Psoas muscle (tissue), 8 donors: ENCODE measurements around the gene PRLR. TPM values are rescaled to one million over a fixed set of nuclear protein-coding genes. Genes with fewer than 3 reads are reported as not detected.

Source experiments
- ATAC-seq, 4 donors: fragments of 200-7000 bp; cut with Tn5 transposase; one replicate each; pipeline ENCODE4 v1.9.1; 2020; ENCODE audit warnings: moderate library complexity in 3 of 4, mild to moderate bottlenecking in 2 of 4
- DNase-seq, 2 donors: peaks; one replicate each; pipeline ENCODE4 v3.0.0-alpha.2; 2020
- H3K27ac ChIP-seq: fragments of 200-600 bp; one replicate; pipeline ENCODE4 v1.8.0; 2022
- H3K27me3 ChIP-seq, 3 donors: fragments of 200-600 bp in 1 of 3; one replicate each; pipeline versions ENCODE4 v1.6.1 to v1.8.0; 2013 to 2022; ENCODE audit warnings: low read length in 2 of 3, mild to moderate bottlenecking in 2 of 3, moderate library complexity in 1 of 3; ENCODE audit not compliant: insufficient read depth in 3 of 3
- H3K36me3 ChIP-seq, 2 donors: fragments of 200-600 bp in 1 of 2; one replicate each; pipeline versions ENCODE4 v1.6.1 to v1.8.0; 2013 to 2022; ENCODE audit warnings: low read depth in 1 of 2, mild to moderate bottlenecking in 1 of 2, moderate library complexity in 1 of 2; ENCODE audit not compliant: insufficient read depth in 1 of 2
- H3K4me1 ChIP-seq: fragments of 200-600 bp; one replicate; pipeline ENCODE4 v1.8.0; 2022
- H3K4me3 ChIP-seq: fragments of 200-600 bp; one replicate; pipeline ENCODE4 v1.8.0; 2022; ENCODE audit warnings: mild to moderate bottlenecking
- H3K9me3 ChIP-seq: fragments of 200-600 bp; one replicate; pipeline ENCODE4 v1.8.0; 2022
- WGBS, 3 donors: extraction: QIAGEN DNeasy Blood & Tissue Kit; methylation state at CpG; one replicate each; pipeline versions ENCODE4 v1.1.6 to v1.1.7; 2013; 5-methylcytosine and 5-hydroxymethylcytosine counted together
- intact Hi-C, 2 donors: fragments of 100-400 bp; cut with DNase I; formaldehyde crosslinking; loops; one replicate each; pipeline versions ENCODE4 v1.11.0 to v1.14.2; 2022
- polyA plus RNA-seq, 3 donors: library from polyadenylated mRNA; stranded (reverse); fragments of 200-250 nt; gene quantifications; one replicate each; pipeline ENCODE4 v1.2.3, GENCODE V29; 2013
- total RNA-seq, 4 donors: library from RNA; stranded (reverse); fragmentation: NEBNext Ultra II Directional in 2 of 4; extraction: Animal tissue kit (Norgen Biotek cat#: 25700) in 2 of 4; gene quantifications; one replicate each; pipeline versions ENCODE4 v1.2.1 to v1.2.4, GENCODE V29; 2021 to 2023
- TF ChIP-seq, protein P1 (sequence below): fragments of 200-600 bp; IDR thresholded peaks from one replicate; pipeline ENCODE4 v1.8.0; 2022; ENCODE audit warnings: antibody characterized with exemption
- donor health status: healthy with polysubstance abuse.
- donor health status: DM: no; HTN: no; CAD: no; lungs with moderate emphysema.
- donor health status: Bipolar disorder and iron deficiency.
- donor health status: healthy.
- donor health status: DM: yes; HTN: yes; CAD: no.
- donor health status: DM: no; HTN: no; CAD: no.
- donor health status: DM: no; HTN: no; CAD: no.
- donor health status: DM: yes; HTN: yes; CAD: no.

The PRLR gene
- total and polyA plus RNA-seq, 7 donors: 0.03 to 0.32 (median 0.09) TPM

DNA sequence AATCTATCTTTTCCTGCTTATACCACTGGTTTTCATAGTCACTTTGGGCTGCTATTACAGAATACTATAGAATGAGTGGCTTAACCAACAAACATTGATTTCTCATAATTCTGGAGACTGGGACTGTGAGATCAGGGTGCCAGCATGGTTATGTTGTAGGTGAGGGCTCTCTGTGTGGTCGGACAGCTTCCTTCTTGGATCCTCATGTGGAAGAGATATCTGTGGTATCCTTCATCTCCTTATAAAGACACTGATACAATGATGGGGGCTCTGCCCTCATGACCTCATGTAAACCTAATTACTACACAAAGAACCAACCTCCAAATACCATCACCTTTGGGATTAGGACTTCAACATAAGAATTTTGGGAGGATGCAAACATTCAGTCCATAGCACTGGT is 13.9 kb upstream of the PRLR start:
- DNase-seq: no peak
- 84 to 87% (median 87%) methylated on average over 1 of the region's 1 CpG for WGBS, 3 donors
- intact Hi-C loops: no loop called here
- no peak for ATAC-seq
- TF ChIP-seq, protein P1, sequence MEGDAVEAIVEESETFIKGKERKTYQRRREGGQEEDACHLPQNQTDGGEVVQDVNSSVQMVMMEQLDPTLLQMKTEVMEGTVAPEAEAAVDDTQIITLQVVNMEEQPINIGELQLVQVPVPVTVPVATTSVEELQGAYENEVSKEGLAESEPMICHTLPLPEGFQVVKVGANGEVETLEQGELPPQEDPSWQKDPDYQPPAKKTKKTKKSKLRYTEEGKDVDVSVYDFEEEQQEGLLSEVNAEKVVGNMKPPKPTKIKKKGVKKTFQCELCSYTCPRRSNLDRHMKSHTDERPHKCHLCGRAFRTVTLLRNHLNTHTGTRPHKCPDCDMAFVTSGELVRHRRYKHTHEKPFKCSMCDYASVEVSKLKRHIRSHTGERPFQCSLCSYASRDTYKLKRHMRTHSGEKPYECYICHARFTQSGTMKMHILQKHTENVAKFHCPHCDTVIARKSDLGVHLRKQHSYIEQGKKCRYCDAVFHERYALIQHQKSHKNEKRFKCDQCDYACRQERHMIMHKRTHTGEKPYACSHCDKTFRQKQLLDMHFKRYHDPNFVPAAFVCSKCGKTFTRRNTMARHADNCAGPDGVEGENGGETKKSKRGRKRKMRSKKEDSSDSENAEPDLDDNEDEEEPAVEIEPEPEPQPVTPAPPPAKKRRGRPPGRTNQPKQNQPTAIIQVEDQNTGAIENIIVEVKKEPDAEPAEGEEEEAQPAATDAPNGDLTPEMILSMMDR: no peak
- H3K27ac ChIP-seq: no peak overlapping the region
- H3K4me1 ChIP-seq: no peaks in the 10 kb centered on the region
- H3K36me3 ChIP-seq: no peaks in the 10 kb centered on the region
- no peaks in the 10 kb centered on the region for H3K27me3 ChIP-seq
- H3K4me3 ChIP-seq: no peak overlapping the region
- H3K9me3 ChIP-seq: no peaks in the 10 kb centered on the region

DNA sequence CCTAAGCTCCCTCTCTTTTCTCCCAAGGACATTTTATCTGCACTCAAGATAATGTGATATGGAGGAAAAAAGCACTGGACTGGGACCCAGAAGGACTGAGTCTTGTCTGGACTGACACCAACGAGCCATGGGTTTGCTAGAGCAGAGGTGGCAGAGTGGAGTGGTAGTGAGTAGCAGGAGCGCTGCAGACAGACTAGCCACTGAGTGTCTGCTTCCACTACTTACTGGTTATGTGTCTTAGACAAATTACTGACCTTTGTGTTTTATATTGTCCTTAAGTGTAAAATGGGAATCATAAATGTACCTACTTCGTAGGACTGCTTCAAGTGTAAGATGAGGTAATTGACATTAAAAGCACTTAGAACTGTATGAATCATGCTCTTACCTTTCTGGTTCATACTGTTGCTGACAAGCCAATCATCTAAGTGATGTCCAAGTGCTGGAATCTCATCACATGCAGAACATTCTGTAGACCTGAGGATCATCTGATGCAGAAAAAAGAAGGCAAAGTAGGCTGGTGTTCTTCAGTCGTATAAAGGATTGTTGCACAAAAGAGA is 12.5 kb upstream of the PRLR start:
- no peak overlapping the region for H3K4me3 ChIP-seq
- H3K27ac ChIP-seq: no peak overlapping the region
- DNase-seq (no peak), ATAC-seq (no peak)
- no peaks in the 10 kb centered on the region for H3K4me1 ChIP-seq
- H3K36me3 ChIP-seq: no peaks in the 10 kb centered on the region
- no peaks in the 10 kb centered on the region for H3K27me3 ChIP-seq
- TF ChIP-seq, protein P1: no peak
- 73 to 83% (median 79%) methylated on average over 4 of the region's 4 CpGs for WGBS, 3 donors
- intact Hi-C loops: no loop called here
- H3K9me3 ChIP-seq: no peaks in the 10 kb centered on the region

DNA sequence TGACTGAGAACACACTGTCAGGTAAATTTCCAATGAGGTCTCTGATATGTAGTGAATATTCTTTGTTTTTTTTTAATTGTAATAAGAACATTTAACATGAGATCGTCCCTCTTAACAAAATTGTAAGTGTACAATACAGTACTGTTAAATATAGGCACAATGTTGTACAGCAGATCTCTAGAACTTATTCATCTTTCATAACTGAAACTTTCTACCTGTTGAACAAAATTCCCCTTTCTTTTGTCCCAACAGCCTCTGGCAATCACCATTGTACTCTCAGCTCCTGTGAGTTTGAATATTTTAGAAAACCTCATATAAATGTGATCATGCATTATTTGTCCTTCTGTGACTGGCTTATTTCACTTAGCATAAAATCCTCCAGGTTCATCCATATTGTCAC is 10.6 kb upstream of the PRLR start:
- ATAC-seq (no peak), DNase-seq (no peak)
- no peaks in the 10 kb centered on the region for H3K4me1 ChIP-seq
- WGBS, 3 donors: 88 to 94% (median 90%) methylated on average over 1 of the region's 1 CpG
- H3K4me3 ChIP-seq: no peak overlapping the region
- TF ChIP-seq, protein P1: no peak
- H3K36me3 ChIP-seq: no peaks in the 10 kb centered on the region
- no peaks in the 10 kb centered on the region for H3K27me3 ChIP-seq
- peaks cover 4% of the 10 kb centered on the region for H3K9me3 ChIP-seq
- intact Hi-C loops: no loop called here
- no peak overlapping the region for H3K27ac ChIP-seq

DNA sequence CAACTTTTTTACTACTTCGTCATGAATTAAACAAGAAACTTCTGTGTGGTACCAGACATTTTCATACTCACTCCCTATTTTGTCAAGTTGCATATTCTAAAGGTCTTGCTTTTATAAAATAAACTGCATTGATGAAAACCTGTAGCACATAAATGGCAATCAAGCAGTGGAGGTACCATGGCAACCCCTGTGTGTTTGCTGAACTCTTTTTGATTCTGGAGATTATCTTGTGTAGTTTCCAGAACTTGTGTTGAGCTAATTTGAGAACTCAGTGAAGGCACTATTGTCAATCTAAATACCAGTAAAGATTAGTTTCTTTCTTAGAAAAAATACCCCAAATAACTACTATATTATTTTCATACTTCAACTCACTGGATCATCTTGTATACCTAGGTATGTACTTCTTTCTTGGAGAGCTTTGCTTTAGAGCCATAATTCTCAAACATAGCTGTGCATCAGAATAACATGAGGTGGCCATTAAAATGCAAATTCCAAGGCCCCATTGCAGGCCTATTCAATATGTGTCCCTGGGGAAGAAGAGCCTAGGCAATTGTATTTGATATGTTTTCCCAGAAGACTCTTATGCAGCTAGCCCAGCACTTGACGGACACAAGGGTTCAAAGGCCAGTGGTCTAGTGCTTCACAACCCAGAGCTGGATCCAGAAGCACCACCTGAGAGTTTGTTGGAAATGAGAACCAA is 9.8 kb upstream of the PRLR start:
- no peak for DNase-seq
- 88 to 95% (median 92%) methylated on average over 2 of the region's 2 CpGs for WGBS, 3 donors
- TF ChIP-seq, protein P1: no peak
- Histone ChIP-seq H3K9me3 (peaks cover 4% of the 10 kb centered on the region), H3K4me3 (no peak overlapping the region), H3K27me3 (no peaks in the 10 kb centered on the region), H3K27ac (no peak overlapping the region), H3K36me3 (no peaks in the 10 kb centered on the region), H3K4me1 (no peaks in the 10 kb centered on the region)
- intact Hi-C loops: no loop called here
- ATAC-seq: no peak

DNA sequence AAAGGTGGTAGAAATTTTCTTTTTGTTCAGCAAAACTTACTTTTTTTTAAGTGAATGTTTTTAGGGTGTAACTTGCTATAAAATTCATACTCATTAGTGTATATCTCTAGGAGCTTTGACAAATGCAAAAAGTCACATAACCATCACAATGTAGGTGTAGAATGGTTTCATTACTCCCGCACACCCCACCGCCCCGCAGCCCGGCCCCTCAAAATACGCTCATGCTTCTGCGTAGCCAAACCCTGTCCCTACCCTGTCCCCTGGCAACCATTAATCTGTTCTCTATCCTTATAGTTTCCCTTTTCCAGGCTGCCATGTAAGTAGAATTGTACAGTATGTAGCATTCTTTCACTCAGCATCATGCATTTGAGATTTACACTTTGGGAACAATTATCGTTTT is 9.2 kb upstream of the PRLR start:
- no peak overlapping the region for H3K4me3 ChIP-seq
- WGBS, 3 donors: 94 to 95% (median 95%) methylated on average over 7 of the region's 7 CpGs
- TF ChIP-seq, protein P1: no peak
- no peak overlapping the region for H3K27ac ChIP-seq
- H3K9me3 ChIP-seq: peaks cover 4% of the 10 kb centered on the region
- DNase-seq (no peak), ATAC-seq (no peak)
- no peaks in the 10 kb centered on the region for H3K4me1 ChIP-seq
- intact Hi-C loops: no loop called here
- H3K27me3 ChIP-seq: no peaks in the 10 kb centered on the region
- no peaks in the 10 kb centered on the region for H3K36me3 ChIP-seq
